Activated T-helper 9 cell treated with anti-CD3 and anti-CD28 coated beads, Interleukin-2, amount 50 U/mL, for 16 hours (primary cell): ENCODE results near the gene MPV17L2.

ENCODE experiments used
- DNase-seq: peaks from one replicate; pipeline ENCODE4 v3.0.0-alpha.2; 2020; ENCODE audit warnings: low read depth

The MPV17L2 gene

DNA sequence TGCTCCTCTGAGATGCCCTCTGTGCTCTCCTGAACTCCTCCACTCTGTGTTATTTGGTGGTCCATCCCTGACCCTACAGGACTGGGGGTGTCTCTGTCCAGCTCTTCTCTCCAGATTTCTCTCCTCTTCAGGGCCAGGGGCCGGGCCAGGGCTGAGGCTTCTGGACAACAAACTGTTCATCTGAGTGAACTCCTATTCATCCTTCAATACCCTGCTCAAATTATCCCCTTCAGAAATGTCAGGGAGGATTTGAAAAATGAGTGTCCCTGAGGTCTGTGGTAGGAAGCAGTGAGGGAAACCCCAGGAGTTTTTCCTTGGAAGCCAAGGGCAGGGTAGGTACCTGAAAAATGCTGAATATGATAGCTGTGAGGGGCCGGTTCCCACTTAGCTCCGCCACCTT is 25.6 kb downstream of the MPV17L2 start:
- no peak for DNase-seq

DNA sequence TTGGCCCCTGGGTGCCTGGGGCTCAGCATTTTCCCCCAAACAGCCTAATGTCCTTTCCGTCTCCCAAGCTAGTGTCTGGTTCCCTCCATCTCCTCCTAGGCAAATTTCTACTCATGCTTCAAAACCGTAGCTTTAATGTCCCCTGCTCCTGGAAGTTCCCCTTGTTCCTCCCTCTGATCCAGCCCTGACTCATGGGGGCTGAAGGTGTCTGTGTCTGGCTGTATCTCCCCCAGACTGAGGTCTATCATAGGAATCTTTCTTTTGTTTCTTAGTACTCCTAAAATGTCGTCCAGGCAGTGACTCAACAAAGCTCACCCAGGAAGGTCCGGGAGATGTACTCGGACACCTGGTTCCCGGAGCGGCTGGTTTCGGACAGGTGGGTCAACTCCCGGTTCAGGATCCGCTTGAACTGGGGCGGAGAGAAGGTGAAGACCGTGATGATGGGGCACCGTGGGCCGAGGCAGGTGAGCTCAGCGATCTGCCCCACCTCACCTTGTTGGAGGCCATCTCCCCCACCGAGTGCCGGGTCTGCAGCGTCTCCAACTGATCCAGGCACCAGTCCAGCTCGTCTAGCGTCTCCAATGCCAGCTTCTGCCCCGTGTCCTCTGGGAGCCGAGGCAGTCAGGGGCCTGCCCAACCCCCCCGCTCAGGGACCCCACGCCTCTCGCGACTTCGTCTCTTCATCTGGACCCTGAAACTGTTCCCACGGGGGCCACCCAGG is 27.1 kb downstream of the MPV17L2 start:
- no peak for DNase-seq

DNA sequence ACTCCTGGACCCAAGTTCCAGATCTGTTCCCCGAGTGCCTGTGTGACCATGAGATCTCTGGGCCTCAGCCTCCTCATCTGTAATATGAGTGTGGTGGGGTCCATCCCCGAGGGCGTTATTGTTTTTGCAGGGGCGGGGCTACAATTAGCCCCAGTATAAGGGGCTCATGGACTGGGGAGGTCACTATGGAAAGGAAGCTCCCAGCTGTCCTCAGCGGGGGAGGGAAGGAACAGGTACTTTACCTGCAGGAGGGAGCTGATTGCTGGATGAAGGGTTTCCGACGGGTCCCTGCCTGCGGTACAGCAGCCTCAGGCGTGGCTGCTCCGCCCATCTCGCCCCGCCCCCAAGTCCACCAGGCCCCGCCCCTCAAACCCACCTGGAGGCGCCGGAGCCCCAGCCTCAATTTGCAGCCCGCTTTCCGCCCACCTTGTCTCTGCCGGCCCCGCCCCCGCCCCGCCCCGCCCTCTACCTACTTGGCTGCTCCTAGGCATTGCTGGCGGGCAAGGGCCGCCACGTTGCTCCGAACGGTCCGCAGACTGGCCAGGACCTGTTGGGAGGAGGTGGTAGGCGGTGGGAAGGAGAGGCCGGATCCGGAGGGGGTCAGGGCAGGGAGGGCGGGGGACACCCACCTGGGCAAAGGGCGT is 27.7 kb downstream of the MPV17L2 start:
- DNase-seq, result no peak

DNA sequence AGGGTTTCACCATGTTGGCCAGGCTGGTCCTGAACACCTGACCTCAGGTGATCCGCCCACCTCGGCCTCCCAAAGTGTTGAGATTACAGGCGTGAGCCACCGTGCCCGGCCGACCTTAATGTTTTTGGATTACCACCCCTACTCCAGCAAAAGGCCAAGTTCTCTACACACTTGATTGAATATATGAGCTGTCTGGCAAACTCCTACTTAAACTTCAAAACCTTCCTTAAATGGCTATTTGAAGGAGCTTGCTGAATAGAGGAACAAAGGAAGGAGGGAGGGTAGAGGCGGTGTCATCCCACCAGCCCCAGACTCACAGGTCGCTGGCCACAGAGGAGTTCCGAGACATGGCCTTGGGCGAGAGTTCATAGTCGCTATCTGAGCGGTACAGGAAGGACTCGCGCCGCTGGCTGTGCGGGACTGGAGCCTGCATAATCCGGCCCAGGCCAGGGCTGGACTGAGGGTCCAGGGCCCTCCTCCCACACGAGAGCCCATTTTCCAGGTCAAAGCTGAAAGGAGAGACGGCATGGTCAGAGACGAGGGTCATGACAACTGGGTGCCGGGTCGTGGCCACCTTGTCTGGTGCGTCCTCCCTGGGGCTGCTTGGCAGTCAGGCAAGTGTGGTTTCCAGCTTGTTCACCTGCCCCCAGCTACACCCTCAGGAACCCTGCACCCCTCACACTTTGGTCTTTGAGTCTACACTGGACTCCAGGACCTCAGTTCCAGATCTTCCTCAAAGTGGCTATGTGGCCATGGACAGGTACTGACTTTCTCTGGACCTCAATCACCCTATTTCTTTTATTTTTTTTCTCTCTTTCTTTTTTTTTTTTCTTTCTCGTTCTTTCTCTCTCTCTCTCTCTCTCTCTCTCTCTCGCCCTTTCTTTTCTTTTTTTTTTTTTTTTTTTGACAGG is 29.1 kb downstream of the MPV17L2 start:
- no peak for DNase-seq

DNA sequence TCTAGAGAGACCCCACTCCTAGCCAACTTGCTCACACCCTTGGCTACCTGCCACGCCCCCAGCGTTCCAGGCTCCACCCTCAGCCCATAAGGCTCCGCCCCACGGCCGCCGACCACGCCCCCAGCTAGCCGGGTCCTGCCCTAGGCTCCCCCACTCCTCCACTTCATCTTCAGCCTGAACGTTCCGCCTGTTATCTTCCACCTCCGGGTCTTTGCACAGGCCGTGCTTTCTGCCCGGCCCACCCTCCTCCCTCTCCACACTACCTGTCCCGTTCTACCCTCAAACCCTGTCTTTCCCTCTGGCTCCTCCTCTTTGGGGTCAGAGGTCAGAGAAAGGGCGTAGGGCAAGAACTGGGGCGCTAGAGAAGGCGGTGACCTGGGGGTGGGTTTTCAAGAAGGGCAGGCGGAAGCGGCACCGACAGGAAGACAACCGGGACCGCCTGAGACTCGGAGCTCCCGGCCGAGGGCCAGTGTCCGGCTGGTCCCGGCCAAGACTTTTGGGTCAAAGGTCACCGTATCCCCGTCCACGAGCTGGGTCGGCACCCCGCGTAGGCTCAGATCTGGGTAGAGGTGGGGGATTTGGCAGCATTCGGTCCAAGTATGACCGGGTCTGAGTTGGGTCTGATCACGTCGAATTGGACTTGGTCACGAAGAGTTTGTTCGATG is 31.0 kb downstream of the MPV17L2 start:
- DNase-seq, result no peak

DNA sequence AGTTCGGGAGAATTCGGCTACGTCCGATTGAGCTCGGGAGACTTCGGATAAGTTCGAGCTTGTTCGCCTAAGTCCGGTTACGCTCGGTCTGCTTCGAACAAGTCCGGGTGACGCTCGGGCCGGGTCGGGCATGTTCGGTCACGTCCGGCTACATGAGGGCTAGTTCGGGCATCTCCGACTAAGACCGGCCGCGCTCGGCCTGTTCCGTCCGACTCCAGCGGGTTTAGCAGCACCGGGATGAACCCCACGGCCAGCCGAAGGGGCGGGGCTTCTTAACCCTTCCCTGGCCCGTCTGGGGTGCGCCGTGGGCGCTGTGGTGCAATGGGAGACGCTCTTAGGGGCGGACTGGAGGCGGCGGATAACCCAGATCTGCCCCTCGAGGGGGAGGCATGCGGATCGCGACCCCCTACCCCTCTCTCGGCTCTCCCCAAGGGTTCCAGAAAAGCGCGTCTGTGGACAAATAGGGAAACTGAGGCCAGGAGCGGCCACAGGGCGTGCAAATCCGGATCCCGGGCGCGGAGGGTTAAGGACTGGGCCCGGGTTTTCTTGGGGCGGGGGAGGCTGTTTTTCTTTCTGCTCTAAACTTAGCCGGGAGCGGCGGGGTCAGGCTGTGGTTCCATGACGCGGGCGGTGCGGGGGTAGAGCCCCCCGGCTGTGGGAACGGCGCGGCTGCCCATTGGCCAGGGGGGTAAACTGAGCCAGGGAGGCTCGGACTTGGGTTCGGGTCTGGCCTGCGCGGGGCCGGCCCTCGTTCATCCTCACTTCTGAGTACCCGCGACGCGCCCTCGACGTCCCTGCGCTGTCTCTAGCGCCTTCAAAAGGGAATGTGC is 31.7 kb downstream of the MPV17L2 start:
- peak; percentile 76 for DNase-seq

DNA sequence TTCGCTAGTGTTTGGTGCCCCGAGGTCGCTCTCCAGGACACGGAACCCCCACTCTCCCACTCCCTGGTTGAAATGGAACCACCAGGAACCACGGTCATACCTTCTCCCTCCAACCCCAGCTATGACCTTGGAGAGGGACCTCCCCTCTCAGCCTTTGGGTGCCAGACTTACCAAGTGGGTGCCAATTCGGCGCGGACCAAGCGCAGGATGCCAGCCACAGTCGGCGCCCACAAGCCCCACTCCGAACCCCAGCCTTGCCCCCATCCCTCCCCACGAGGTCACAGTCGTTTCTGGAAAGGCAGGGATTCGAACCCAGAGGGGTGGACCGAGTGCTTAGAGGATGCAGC is 32.3 kb downstream of the MPV17L2 start:
- DNase-seq, result no peak

DNA sequence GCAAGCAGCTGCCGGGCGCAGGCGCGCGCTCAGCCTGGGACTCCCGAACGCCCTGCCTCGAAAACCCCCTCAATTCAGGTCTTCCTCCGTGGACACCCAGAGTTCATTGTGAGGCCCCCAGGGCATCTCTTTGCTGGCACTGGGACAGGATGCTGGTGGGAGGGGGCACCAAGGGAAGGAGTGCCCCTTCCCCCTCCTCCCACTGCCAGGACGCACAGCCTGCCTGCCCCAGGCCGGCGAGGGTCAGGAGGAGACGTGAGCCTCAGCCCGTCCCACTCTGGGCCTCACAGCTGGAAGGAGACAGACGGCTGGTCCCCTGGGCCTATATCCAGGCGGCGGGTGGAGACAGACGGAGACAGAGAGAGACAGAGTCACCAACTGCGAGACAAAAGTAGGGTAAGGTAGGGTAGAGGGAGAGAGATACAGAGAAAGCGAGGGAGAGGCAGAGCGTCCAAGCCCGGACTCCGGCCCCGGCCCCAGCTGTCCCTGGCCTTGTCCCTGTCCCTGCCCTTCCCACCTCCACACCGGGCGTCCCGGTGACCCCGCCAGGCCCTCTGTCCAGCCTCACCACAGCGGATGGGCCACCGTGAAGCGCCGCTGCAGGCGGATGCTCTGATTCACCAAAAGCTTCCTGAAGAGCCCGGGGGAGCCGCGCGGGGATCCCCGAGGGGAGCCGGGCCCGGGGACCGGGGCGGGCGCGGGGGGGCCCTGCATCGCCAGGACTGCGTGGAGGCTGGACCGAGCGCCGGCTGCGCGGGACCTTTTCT is 32.9 kb downstream of the MPV17L2 start, which contains the start of gene PDE4C:
TSS of gene PDE4C (minus strand) at position 737 of the 767 bp plus-strand sequence. CDS start at position 714, 23 bp downstream.
- no peak for DNase-seq

DNA sequence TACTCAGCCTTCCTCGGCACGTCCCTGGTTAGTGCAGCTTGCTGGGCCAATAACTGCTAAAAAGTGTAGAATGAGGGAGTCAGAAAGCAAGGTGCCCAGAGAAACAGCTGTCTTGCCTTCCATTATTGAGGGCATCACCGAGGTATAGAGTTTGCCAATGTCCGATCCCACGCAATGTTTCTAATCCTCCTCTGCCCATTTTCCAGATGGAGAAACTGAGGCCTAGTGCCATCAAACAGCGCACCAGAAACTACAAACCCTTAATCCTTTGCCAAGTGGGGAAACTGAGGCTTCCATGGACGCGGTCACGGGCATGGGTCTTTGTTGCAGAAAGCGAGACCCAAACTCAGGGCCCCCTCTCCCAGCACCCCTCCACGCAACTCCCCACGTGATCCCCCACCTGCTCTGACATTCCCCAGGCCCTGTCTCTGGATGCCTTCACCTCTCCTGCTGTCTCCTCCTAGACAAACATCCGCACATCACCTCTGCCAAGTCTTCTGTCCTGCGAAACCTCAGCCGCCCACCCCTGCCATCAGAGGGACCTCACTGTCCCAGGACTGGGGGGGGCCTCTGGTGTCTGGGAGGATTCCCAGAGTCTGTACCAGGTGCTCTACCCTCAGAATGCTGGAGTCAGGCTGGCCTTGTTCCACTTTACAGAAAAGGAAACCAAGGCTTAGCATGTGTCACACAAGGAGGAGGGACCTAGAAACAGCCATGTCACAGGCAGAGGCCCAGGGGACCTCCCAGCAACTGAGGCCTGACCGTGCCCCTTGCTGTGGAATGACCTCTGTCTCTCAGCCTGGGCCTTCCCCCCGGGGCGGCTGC is 34.1 kb downstream of the MPV17L2 start:
- DNase-seq, result no peak

DNA sequence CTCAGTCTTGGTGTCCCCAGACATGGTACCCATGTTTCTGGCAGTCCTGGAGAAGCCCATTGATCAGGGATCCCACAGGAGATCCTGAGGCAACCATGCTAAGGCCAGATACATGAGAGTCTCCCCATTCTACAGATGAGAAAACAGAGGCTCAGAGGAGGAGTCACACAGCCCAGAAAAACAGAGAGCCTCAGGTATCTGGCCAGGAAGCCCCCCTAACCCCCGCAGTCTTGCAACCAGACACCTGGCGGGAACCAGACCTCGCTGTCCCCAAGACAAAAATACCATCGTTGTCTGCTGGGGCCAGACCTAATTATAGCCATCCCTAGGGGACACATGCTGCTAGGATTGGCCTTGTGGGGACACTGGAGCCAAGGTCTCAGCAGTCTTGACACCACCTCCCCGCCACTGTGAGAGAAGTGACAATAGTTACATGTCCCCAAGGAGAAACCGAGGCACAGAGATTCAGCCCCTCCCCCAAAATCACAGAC is 34.8 kb downstream of the MPV17L2 start:
- no peak for DNase-seq

DNA sequence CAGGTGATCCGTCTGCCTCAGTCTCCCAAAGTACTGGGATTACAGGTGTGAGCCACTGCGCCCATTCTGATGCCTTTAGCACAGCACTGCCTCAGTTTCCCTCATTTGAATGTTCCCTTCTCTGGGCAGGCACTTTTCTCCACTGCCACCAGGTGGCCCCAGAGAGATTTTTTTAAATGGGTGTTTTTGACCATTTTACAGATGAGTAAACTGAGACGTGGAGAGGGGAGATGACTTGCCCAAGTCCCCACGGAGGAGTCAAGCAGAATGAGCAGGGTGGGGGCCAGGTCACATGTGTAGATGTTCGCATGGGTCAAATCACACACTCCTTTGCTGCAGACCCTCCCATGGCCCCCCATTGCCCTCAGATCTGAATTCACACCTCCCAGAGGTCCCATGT is 36.5 kb downstream of the MPV17L2 start:
- DNase-seq, result no peak

DNA sequence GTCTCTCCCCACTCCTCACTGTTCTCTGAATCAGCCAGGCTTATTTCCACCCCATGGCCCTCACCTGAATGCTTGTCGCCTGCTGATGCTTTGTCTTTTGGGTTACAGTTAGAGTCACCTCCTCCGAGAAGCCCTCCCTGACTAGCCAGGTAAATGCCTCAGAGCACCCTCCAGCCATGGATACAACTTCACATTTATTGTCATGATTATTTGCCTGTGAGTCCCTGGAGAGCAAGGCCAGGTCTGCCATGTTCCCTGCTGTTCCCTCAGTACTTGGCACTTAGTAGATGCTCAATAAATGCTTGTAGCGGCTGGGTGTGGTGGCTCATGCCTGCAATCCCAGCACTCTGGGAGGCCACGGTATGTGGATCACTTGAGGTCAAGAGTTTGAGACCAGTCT is 36.9 kb downstream of the MPV17L2 start:
- DNase-seq, result no peak

DNA sequence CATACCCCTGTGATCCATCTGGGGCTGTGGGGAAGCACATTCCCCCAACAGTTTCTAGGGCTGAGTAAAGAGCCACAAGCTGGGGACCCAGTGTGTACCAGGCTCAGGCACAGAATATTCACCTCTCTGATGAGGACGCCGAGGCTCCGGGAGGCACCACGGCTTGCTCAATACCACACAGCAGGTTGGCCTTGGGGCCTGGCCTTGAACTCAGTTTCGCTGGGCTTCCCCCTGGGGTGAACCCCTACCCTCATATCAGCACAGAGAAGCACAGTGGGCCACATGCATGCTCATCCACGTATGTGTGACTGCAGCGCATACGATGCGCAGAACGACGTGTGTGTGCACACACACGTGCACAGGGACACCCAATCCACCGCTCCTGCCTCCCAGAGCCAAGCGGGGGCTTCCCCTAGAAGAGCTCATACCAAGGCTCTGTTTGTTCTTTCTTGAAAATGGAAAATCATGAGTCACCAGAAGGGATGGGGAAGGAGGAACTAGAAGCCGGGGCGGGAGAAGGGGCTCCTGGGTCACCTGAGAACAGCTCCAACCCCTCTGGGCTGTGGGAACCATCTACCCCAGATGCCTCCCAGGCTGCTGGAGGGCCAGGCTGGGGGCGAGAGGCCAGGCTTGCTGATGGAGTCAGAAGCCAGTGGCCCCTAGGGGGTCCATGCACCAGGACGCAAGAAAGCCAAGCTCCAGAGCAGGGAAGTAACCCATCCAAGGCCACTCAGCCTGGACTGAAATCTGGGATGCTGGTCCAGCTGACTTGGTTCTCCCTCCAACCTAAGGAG is 38.1 kb downstream of the MPV17L2 start:
- DNase-seq, result no peak

DNA sequence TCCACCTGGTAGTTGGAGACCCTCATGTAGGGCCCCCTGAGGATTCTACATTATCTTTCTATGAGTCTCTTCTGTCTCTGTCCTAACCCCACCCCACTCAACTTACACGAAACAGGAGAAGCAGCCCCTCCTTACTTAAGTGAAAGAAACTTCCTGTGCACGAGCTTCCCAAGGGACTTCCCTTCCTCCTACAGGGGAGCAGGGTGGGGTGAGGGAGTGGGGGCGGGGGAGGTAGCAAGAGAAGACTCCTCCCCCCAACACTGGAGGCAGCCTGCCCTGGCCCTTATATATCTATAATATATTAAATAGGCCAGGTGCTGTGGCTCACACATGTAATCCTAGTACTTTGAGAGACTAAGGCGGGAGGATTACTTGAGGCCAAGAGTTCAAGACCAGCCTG is 38.8 kb downstream of the MPV17L2 start:
- no peak for DNase-seq

DNA sequence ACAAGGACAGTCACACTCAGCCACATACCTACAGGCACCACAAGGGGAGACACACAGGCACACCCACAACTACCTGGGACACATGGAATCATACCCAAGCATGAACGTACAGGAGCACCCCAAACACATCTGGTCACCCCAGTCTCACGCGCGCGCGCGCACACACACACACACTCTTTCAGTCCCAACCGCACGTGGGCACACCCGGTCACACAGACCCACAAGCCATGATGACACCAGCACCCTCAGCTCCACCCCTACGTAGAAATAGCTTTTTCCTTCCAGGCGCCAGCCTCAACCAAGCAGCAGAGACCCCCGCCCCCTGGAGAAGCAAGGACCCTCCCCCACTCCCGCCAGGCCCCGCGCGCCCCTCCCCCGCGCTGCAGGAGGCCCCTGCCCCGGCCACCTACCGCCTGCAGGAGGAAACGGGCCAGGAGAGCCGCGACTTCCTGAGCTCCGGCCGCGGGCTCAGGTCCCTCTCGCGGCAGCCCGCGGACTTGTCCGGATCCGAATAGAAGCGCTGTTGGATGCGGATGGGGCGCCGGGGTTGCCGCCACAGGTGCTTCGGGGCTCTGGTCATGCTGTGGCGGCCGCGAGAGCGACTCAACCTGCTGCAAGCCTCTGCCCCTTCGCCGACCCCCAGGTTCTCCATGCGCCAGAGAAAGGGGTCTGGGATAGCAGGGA is 39.7 kb downstream of the MPV17L2 start:
- no peak for DNase-seq

DNA sequence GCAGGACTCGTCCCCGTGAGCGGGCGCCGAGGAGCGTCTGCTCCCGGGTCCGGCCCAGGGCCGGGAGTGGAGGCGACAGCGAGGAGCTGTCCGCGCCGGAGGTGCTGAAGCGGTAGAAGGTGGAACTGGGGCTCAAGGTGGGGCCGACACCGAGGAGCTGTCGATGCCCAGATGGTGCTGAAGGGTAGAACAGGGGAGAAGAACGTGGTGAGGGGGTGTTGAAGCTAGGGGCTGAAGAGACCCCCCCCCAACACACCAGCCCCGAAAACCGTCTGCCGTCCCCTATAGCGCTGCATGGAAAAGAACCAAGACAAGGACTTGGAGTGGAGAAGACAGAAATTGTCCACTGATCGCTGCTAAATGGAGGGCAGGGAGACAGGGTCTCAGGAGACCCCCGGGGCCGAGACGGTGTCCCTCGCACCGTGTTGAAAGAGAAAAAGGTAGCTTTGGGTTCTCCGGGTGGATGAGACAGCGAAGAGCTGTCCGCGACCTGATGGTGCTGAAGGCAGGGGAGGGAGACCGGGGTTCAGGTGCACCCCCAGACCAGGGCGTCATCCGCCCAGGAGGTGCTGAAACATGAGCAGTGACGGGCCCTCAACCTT is 40.3 kb downstream of the MPV17L2 start:
- no peak for DNase-seq

DNA sequence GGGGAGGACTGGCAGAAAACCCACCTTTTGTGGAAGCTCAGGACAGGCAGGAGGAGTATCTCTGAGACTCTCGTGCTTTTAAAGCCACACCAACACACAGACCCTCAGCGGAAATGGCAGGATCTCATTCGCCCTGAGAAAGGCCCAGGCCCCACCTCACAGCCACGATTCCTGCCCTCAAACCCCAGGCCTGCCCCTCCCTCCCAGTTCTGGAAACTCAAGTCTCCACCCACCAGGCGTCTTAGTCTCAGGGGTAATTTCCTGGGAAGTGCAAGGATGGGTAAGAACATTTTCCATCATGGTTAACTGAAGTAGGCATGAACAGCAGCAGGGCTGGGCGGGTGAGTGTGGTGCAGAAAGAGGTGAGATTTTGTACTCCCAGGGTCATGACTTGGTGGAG is 41.2 kb downstream of the MPV17L2 start:
- no peak for DNase-seq

DNA sequence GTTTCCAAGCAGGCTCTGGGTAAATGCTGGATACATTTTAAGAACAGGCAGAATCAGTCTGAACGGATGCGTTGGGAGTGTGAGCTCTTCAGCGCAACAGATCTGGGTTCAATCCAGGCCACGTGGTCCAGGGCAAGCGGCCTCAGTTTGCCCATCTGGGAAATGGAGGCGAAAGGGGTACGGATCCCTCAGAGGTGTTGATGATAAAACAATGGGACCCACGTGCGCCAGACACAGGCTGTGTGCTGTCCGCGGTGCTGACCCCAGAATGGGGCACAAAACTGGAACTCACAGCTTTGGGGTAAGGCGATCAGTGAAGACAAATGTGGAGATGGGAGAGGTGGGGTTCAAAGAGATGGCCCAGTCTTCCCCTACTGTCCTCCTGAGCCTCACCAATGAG is 46.3 kb downstream of the MPV17L2 start:
- DNase-seq, result no peak
